HepG2 (cell line): ENCODE measurements around the gene CLVS2. TPM values are rescaled to one million over a fixed set of nuclear protein-coding genes. Genes with fewer than 3 reads are reported as not detected.

Experiments used
- ATAC-seq: fragments of 200-7000 bp; cut with Tn5 transposase; 3 replicates; pipeline ENCODE4 v1.9.1; 2020; ENCODE audit warnings: mild to moderate bottlenecking, moderate library complexity
- BruUV-seq: library from RNA; stranded (reverse); fragments of 400-500 nt; replicated peaks from 2 replicates; lab custom pipeline; 2021; lab: Mats Ljungman, UMichigan
- CTCF ChIA-PET: fragments of 300-600 bp; formaldehyde crosslinking; extraction: SDS; loops from one replicate; lab custom pipeline; 2021; ENCODE audit warnings: low total read pairs, inconsistent platforms, low intra/inter-chr PET ratio; lab: Yijun Ruan, JAX
- POLR2A ChIA-PET: fragments of 350-600 bp; sonication (Branson Sonifier 250); formaldehyde crosslinking; loops from one replicate; lab custom pipeline; 2020; ENCODE audit warnings: antibody characterized with exemption, inconsistent platforms; lab: Yijun Ruan, JAX
- DNase-seq: peaks from one replicate; pipeline ENCODE4 v3.0.0-alpha.2; 2015; ENCODE audit warnings: low spot score
- FAIRE-seq: peaks from 3 replicates; lab custom pipeline; 2011; peaks lifted over from hg19 to GRCh38; lab: Jason Lieb, UNC
- H2AFZ ChIP-seq: one replicate; pipeline ENCODE4 v1.6.1; 2011; ENCODE audit warnings: low read length, inconsistent platforms
- H3K27ac ChIP-seq: fragments of 300-600 bp; 3 replicates; pipeline ENCODE4 v1.8.0; 2011; ENCODE audit warnings: mixed run types, mild to moderate bottlenecking, mixed read lengths, low read length, inconsistent platforms; ENCODE audit not compliant: insufficient read depth; ENCODE audit errors: extremely low read length
- H3K27me3 ChIP-seq, 2 experiments: fragments of 200-600 bp in 1 of 2; 2 replicates in 1 of 2; 3 replicates in 1 of 2; pipeline versions ENCODE4 v1.6.0 to v1.8.0; 2011; ENCODE audit warnings: low read length in 2 of 2, mild to moderate bottlenecking in 2 of 2, moderate library complexity in 2 of 2, inconsistent platforms in 1 of 2; ENCODE audit not compliant: insufficient read depth in 2 of 2, control insufficient read depth in 1 of 2
- H3K36me3 ChIP-seq, 2 experiments: fragments of 200-600 bp in 1 of 2; replicated peaks in 1 of 2; 2 replicates in 1 of 2; 3 replicates in 1 of 2; pipeline versions ENCODE4 v1.5.1 to v1.8.0; 2011; ENCODE audit warnings: low read length in 2 of 2, inconsistent platforms in 1 of 2; ENCODE audit not compliant: insufficient read depth in 2 of 2, control insufficient read depth in 1 of 2
- H3K4me1 ChIP-seq: 2 replicates; pipeline ENCODE4 v1.5.1; 2012; ENCODE audit warnings: low read length, inconsistent platforms; ENCODE audit not compliant: insufficient read depth
- H3K4me2 ChIP-seq: 2 replicates; pipeline ENCODE4 v1.6.0; 2011; ENCODE audit warnings: low read depth, low read length, inconsistent platforms
- H3K4me3 ChIP-seq, 3 experiments: fragments of 200-600 bp in 1 of 3; sonication (generic), shearing (Covaris generic) in 1 of 3; replicated peaks in 1 of 3; 2 replicates each; pipeline ENCODE4 v1.5.1; 2011 to 2016; ENCODE audit warnings: low read length in 3 of 3, inconsistent platforms in 2 of 3, low read depth in 2 of 3, mild to moderate bottlenecking in 2 of 3, control low read depth in 1 of 3, mixed read lengths in 1 of 3; ENCODE audit not compliant: insufficient read depth in 1 of 3
- H3K79me2 ChIP-seq: one replicate; pipeline ENCODE4 v1.6.1; 2011; ENCODE audit warnings: low read length, inconsistent platforms; ENCODE audit not compliant: insufficient read depth
- H3K9ac ChIP-seq: 2 replicates; pipeline ENCODE4 v1.6.0; 2011; ENCODE audit warnings: mild to moderate bottlenecking, low read depth, low read length, inconsistent platforms; ENCODE audit not compliant: insufficient read depth
- H3K9me3 ChIP-seq: 2 replicates; pipeline ENCODE4 v1.5.1; 2012; ENCODE audit warnings: mild to moderate bottlenecking, low read length
- H4K20me1 ChIP-seq: 2 replicates; pipeline ENCODE4 v1.6.0; 2011; ENCODE audit warnings: inconsistent platforms, mild to moderate bottlenecking, low read length, moderate library complexity; ENCODE audit not compliant: insufficient read depth
- AGO1 ChIP-seq: fragments of 200-400 bp; formaldehyde crosslinking; IDR thresholded peaks from 2 replicates; pipeline ENCODE4 v1.6.1; 2017; ENCODE audit warnings: mild to moderate bottlenecking, low read depth, low read length, moderate library complexity; ENCODE audit not compliant: poor library complexity, severe bottlenecking
- GLI4 ChIP-seq: sonication (generic); formaldehyde crosslinking; IDR thresholded peaks from 2 replicates; pipeline ENCODE4 v1.5.1; 2020; ENCODE audit warnings: missing genetic modification reagents, mild to moderate bottlenecking, moderate library complexity, borderline replicate concordance
- TCF12 ChIP-seq, 2 experiments: fragments of 450-650 bp in 1 of 2; sonication (generic) in 1 of 2; formaldehyde crosslinking in 1 of 2; IDR thresholded peaks; 2 replicates each; pipeline versions ENCODE4 v1.6.1 to v1.8.0; 2017 to 2022; ENCODE audit warnings: antibody characterized with exemption in 1 of 2, mild to moderate bottlenecking in 1 of 2, missing genetic modification reagents in 1 of 2, moderate library complexity in 1 of 2
- ZBTB7A ChIP-seq: sonication (generic); formaldehyde crosslinking; IDR thresholded peaks from 2 replicates; pipeline ENCODE4 v1.8.0; 2022; ENCODE audit warnings: mild to moderate bottlenecking, missing genetic modification reagents
- ZNF10 ChIP-seq: sonication (generic); formaldehyde crosslinking; IDR thresholded peaks from 2 replicates; pipeline ENCODE4 v1.4.0; 2020; ENCODE audit warnings: mild to moderate bottlenecking, low read depth, missing genetic modification reagents, borderline replicate concordance
- ZNF274 ChIP-seq: sonication (generic); formaldehyde crosslinking; IDR thresholded peaks from 2 replicates; pipeline ENCODE4 v1.5.1; 2020; ENCODE audit warnings: mild to moderate bottlenecking, missing genetic modification reagents
- ZNF335 ChIP-seq: sonication (generic); formaldehyde crosslinking; IDR thresholded peaks from 2 replicates; pipeline ENCODE4 v1.4.0; 2020; ENCODE audit warnings: missing genetic modification reagents
- ZNF781 ChIP-seq: sonication (generic); formaldehyde crosslinking; IDR thresholded peaks from 2 replicates; pipeline ENCODE4 v1.5.1; 2020; ENCODE audit warnings: borderline replicate concordance, mild to moderate bottlenecking, missing genetic modification reagents; ENCODE audit errors: not compliant biosample characterization
- WGBS: methylation state at CpG from one replicate; pipeline ENCODE4 v1.1.6; 2017; ENCODE audit warnings: low lambda C conversion rate; 5-methylcytosine and 5-hydroxymethylcytosine counted together
- in situ Hi-C: cut with HindIII; loops from 2 replicates; pipeline ENCODE4 v1.10.0; 2017; ENCODE audit warnings: low pct_unique_long_range_greater_than_20kb; ENCODE audit not compliant: extremely low pct_ligation_motif_present
- intact Hi-C: fragments of 100-400 bp; cut with micrococcal nuclease; formaldehyde crosslinking; loops from one replicate; pipeline ENCODE4 v1.10.0; 2022; ENCODE audit not compliant: unreplicated experiment
- polyA plus RNA-seq, 8 experiments: library from polyadenylated mRNA; depleted of rRNA in 3 of 8; stranded (reverse) in 7 of 8; unstranded in 1 of 8; fragments of >200 nt; fragmentation: Illumina TruSeq in 4 of 8; extraction: Trizol in 4 of 8; gene quantifications; 2 replicates each; pipeline versions ENCODE4 v1.2.1 to v1.2.3, GENCODE V29; 2011 to 2016; ENCODE audit warnings: low read depth in 4 of 8, missing spikeins in 1 of 8, mixed read lengths in 1 of 8; ENCODE audit not compliant: insufficient read depth in 1 of 8
- total RNA-seq, 5 experiments: library from RNA; depleted of rRNA; stranded (reverse); fragments of >200 nt; fragmentation: Illumina TruSeq; extraction: Trizol; gene quantifications; 2 replicates each; pipeline ENCODE4 v1.2.3, GENCODE V29; 2016; ENCODE audit warnings: low read depth in 1 of 5
- TF ChIP-seq, protein P1 (sequence below): sonication (generic); formaldehyde crosslinking; IDR thresholded peaks from 2 replicates; pipeline ENCODE4 v1.4.0; 2020; ENCODE audit warnings: missing genetic modification reagents, borderline replicate concordance
- TF ChIP-seq, protein P2 (sequence below): sonication (generic); formaldehyde crosslinking; IDR thresholded peaks from 2 replicates; pipeline ENCODE4 v1.4.0; 2020; ENCODE audit warnings: mild to moderate bottlenecking, missing genetic modification reagents
- TF ChIP-seq, protein P3 (sequence below): IDR thresholded peaks from 2 replicates; pipeline ENCODE4 v1.6.1; 2016; ENCODE audit warnings: mild to moderate bottlenecking, missing biosample characterization, missing genetic modification reagents
- TF ChIP-seq, protein P4 (sequence below): sonication (generic); formaldehyde crosslinking; IDR thresholded peaks from 2 replicates; pipeline ENCODE4 v1.5.0; 2020; ENCODE audit warnings: missing genetic modification reagents

CLVS2 gene
- total and polyA plus RNA-seq, 2 of the 13 experiments (the other 11 are each of a cell fraction or from before 2014, with no cell fraction given): not detected

DNA sequence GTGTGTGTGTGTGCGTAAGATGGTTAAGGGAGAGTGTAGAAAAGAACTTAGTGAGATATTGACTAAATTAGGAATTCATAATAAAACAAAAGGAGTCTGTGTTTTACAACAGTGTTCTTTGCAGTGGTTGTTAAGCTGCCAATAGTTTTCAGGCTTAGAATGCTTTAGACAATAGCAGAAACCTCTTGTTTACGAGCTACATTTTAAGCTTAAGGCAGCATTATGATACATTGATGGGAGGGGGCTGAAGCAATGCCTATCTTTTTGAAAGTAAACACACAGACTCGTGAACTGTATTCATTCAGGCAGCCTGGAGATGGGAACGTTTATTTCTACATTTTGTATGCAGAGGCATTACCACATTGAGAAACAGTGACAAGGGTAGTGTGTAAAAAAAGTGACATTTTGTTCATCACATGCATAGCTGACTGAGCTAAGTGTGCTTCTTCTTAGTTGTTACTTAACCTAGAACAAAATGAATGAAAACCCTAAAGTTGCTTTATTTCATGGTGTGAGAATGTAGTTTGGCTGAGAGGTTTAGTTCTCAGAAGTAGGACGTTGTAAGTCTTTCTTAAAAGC is 21.2 kb downstream of the CLVS2 start:
- no peak overlapping the region for H3K9ac ChIP-seq
- no peaks in the 10 kb centered on the region for H3K79me2 ChIP-seq
- in situ Hi-C loops: no loop called here
- ChIA-PET CTCF (no interaction called here), POLR2A (no interaction called here)
- ATAC-seq (no peak), FAIRE-seq (no peak), DNase-seq (no peak)
- no peaks in the 10 kb centered on the region for H3K27me3 ChIP-seq
- H3K4me1 ChIP-seq: no peaks in the 10 kb centered on the region
- peaks cover 25% of the 10 kb centered on the region for H3K9me3 ChIP-seq
- BruUV-seq: no TSS peak
- H3K4me3 ChIP-seq: no peak overlapping the region
- no peak overlapping the region for H3K27ac ChIP-seq
- no peak overlapping the region for H3K4me2 ChIP-seq
- H3K36me3 ChIP-seq: no peaks in the 10 kb centered on the region
- no peak overlapping the region for H2AFZ ChIP-seq
- H4K20me1 ChIP-seq: no peaks in the 10 kb centered on the region
- 8% methylated on average over 5 of the region's 5 CpGs for WGBS
- intact Hi-C loops: no loop called here
- TF ChIP-seq ZNF781: no peak
- no peak for TF ChIP-seq ZNF335 (CRISPR knock-in tag)
- no peak for TF ChIP-seq AGO1
- TF ChIP-seq, protein P1, sequence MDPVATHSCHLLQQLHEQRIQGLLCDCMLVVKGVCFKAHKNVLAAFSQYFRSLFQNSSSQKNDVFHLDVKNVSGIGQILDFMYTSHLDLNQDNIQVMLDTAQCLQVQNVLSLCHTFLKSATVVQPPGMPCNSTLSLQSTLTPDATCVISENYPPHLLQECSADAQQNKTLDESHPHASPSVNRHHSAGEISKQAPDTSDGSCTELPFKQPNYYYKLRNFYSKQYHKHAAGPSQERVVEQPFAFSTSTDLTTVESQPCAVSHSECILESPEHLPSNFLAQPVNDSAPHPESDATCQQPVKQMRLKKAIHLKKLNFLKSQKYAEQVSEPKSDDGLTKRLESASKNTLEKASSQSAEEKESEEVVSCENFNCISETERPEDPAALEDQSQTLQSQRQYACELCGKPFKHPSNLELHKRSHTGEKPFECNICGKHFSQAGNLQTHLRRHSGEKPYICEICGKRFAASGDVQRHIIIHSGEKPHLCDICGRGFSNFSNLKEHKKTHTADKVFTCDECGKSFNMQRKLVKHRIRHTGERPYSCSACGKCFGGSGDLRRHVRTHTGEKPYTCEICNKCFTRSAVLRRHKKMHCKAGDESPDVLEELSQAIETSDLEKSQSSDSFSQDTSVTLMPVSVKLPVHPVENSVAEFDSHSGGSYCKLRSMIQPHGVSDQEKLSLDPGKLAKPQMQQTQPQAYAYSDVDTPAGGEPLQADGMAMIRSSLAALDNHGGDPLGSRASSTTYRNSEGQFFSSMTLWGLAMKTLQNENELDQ (CRISPR knock-in tag): no peak
- no peak for TF ChIP-seq GLI4 (CRISPR knock-in tag)
- TF ChIP-seq, protein P2, sequence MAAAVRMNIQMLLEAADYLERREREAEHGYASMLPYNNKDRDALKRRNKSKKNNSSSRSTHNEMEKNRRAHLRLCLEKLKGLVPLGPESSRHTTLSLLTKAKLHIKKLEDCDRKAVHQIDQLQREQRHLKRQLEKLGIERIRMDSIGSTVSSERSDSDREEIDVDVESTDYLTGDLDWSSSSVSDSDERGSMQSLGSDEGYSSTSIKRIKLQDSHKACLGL: no peak
- TF ChIP-seq ZBTB7A (CRISPR knock-in tag): no peak
- TF ChIP-seq, protein P3, sequence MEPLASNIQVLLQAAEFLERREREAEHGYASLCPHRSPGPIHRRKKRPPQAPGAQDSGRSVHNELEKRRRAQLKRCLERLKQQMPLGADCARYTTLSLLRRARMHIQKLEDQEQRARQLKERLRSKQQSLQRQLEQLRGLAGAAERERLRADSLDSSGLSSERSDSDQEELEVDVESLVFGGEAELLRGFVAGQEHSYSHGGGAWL (CRISPR knock-in tag): no peak
- TF ChIP-seq, protein P4, sequence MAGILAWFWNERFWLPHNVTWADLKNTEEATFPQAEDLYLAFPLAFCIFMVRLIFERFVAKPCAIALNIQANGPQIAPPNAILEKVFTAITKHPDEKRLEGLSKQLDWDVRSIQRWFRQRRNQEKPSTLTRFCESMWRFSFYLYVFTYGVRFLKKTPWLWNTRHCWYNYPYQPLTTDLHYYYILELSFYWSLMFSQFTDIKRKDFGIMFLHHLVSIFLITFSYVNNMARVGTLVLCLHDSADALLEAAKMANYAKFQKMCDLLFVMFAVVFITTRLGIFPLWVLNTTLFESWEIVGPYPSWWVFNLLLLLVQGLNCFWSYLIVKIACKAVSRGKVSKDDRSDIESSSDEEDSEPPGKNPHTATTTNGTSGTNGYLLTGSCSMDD (CRISPR knock-in tag): no peak
- TF ChIP-seq TCF12 (IDR thresholded peaks at IDR 0.05): no peak
- no peak for TF ChIP-seq TCF12 (CRISPR knock-in tag; IDR thresholded peaks at IDR 0.05)
- no peak for TF ChIP-seq ZNF274
- TF ChIP-seq ZNF10 (CRISPR knock-in tag): no peak
